GM21723 (cell line): ENCODE measurements around the gene CRACR2B.

ENCODE experiments used
- ATAC-seq: cut with Tn5 transposase; IDR thresholded peaks from one replicate; pipeline ENCODE4 v1.9.1; 2021; ENCODE audit warnings: mild to moderate bottlenecking, moderate library complexity; ENCODE audit not compliant: unreplicated experiment

CRACR2B gene

DNA sequence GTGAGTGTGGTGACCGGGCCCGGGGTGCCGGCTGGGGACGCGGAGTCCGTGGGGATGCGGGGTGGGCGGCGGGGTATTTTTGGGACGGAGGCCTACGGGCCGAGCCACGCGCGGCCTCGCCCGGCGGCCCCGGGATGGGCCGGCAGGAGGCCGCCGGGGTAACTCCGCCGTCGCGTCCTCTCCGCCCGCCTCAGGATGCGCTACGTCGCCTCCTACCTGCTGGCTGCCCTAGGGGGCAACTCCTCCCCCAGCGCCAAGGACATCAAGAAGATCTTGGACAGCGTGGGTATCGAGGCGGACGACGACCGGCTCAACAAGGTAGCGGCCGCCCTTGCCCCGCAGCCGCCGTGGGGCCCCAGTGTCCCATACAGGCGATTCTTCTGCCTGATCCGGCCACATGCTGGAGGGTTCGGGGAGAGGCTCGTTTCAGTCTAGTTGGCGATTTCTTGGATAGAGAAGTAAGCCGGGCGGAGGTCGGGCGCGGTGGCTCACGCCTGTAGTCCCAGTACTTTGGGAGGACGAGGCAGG, 17.6 kb upstream of the CRACR2B start:
- ATAC-seq: peak; percentile 6

DNA sequence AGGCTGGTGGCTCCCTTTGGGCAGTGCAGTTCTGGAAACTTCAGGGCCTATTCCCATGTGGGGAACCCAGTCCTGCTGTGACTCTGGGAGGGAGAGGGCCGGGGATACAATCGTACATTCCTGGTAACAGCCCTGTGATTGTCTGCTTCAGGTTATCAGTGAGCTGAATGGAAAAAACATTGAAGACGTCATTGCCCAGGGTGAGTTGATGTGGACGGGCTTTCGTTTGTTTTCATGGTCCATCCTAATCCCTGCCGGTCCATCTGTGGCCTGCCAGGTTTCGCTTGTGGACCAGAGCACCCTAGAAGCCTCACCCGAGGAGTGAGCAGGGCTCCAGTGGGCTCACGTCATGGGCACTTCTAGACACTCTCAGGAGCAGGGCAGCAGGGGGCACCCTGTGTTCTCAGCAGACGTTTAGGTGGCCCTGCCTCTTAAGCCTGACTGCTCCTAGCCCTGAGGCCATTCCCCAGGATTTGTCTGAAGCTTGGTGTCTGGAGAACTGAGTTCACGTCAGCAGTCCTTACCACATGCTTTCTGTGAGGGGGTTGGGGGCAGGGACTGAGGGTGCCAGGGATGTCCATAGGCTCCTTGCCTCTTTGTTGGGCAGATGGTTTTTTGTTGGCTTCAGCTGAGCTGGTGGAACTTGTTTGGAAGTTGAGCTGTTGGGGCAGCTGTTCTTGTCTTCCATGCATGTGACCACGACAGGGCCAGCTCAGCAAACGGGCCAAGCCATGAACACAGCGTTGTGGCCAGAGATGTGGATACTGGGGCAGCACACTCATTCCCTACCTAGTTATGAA, 16.1 kb upstream of the CRACR2B start:
- no peak for ATAC-seq

DNA sequence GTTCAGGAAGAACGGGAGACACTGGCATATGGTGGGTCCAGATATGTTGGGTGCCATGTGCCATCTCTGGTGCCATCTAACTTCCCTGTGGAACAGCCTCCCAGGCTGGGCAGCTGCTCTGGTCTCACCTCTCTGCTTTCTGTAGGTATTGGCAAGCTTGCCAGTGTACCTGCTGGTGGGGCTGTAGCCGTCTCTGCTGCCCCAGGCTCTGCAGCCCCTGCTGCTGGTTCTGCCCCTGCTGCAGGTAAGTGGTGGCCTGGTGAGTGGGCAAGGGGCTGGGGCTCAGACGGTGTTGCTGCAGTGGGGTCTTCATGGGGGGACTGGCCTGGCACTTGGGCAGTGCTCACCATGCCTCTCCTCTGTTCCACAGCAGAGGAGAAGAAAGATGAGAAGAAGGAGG, 15.3 kb upstream of the CRACR2B start:
- ATAC-seq: no peak

DNA sequence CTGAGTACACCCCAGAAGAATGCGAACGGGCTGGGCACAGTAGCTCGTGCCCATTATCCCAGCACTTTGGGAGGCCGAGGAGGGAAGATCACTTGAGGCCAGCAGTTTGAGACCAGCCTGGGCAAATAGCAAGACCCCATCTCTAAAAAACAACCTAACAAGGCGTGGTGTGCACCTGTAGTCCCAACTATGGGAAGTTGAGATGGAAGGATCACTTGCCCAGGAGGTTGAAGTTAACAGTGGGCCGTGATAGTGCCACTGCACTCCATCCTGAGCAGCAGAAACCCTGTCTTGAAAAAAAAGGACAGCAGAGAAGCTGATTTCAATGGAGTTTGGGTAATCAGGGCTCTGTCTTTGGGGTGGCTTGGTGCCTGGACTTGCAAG, 14.7 kb upstream of the CRACR2B start:
- no peak for ATAC-seq

DNA sequence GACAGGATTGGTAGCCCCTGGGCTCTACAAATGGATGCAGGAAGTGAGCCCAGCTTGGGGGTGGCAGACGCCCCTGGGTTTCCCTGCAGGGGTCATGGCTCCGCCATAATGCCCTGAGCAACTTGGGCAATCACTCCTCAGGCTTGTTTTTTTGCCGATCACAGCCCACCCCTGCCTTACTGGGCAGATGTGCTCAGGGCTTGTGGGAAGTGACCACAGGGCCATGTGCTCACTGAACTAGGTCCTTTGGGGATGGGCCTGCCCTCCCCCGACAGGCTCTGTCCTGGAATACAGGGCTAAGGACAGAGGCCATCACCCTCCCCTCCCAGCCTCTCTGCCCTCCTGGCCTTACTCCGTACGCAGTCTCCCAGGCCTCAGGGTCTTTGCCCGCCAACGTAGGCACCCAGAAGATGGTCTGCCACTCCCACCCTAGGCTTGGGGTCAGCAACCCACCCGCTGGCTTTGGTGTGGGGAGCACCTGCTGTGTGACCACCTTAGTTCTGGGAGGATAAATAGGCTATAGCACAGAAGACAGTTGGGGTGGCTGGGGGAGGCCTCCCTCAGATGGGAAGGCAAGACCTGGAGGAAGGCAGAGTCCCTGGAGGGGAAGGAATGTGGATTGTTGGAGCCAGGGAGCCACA, 14.1 kb upstream of the CRACR2B start:
- ATAC-seq: no peak

DNA sequence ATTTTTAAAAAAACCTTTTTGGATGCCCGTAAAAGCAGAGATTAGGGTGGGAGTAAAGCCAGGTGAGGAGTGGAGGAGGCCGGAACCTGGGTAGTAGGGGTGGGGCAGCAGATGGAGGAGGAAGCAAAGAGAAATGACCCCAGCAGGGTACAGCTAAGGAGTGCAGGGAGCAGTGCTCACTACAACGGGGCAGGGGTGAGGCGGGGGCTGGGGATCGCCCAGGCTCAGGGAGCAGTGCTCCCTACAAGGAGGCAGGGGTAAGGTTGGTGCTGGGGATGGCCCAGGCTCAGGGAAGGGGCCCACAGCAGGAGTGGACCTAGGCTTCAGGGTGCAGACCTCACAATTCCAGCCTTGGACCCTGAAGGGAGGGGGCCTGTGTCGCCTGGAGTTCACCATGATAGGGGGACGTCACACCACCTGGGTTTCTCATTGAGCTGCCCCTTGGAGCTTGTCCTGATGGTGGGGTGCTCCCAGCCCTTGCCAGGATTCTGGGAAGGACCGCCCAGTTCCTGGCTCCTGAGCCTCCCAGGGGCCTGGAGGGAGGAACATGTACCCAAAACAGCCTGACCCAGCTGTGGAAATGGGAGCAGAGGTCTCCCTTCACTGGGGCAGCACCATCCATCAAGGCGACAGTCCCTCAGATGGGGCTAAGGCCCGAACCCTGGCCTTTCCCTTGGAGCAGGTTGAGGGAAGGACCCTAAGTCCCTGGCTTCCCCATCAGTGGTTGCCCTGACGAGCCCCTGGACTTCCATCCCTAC, 11.9 kb upstream of the CRACR2B start:
- ATAC-seq: no peak

DNA sequence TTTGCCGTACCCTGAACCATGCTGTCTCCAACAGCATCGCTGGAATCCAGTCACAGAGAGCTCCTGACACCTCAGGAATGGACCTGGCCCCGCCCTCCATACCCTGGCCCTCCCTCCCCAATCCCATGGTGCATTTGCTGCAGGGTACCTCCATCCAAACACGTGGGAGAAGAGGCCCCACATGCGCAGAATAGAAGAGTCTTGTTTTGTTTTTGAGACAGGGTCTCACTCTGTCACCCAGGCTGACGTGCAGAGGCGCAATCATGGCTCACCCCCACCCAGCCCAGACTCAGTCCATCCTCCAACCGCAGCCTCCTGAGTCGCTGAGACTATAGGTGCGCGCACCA, 11.3 kb upstream of the CRACR2B start:
- ATAC-seq: no peak

DNA sequence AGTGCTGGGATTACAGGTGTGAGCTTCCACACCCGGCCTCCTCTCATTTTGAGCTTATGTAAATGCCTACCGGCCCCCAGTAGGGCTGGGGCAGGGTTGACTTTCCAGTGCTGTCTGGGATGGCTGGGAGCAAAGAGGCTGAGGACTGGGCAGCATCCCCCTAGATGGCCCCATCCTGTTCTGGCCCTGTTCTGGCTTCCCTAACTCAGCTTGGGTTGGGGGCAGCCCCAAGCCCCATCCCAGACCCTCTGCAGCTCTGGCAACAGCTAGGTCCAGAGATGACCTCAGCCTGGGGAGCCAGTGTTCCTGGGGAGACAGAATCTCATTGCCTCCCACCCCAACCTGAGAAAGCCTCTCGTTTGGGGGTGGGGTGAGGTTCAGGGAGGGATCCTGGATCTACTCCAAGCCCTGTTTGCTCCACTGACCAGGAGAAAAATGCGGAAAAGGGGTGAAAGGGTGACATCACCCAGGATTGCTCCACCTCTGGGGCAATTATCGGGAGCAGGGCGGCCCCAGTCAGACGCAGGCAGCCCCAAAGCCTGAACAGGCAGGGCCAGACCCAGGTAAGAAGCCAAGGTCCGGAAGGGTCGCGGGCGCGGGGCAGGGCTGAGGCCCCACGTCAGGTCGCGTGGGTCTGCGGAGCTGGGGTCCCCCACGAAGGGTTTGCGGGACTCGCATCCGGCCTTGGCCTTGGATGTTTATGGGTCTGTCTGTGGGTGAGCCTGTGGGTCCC, 9.2 kb upstream of the CRACR2B start, which contains the start of gene PNPLA2:
TSS of gene PNPLA2 (plus strand) at position 519 of the 733 bp plus-strand sequence. CDS start 805 bp downstream, outside the sequence.
- peak; percentile 2 for ATAC-seq

DNA sequence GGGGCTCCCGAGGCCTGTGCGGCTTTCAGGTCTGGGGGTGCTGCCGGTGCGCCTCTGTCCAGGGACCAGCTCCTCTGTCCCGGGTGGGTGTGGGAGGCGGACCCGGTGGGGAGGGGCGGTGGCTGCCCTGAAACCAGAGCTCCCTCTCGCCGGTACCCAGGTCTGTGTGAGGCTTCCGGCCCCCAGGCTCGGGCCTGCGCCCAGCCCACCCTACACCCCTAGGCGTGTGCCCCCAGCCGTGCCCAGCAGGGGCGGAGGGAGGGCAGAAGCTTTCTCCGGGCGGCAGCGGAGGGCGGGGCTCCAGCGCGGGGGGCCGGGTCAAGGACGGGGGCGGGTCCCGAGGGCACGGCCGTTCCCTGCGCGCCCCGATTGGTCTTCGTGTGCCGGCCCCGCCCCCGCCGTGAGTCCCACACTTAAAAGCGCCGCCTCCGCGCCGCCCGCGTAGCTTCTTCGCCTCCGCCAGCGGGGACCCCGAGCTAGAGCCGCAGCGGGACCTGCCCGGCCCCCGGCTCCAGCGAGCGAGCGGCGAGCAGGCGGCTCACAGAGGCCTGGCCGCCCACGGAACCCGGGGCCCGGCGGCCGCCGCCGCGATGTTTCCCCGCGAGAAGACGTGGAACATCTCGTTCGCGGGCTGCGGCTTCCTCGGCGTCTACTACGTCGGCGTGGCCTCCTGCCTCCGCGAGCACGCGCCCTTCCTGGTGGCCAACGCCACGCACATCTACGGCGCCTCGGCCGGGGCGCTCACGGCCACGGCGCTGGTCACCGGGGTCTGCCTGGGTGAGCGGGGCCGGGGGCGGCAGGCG, 8.4 kb upstream of the CRACR2B start:
- peak; percentile 61 for ATAC-seq

DNA sequence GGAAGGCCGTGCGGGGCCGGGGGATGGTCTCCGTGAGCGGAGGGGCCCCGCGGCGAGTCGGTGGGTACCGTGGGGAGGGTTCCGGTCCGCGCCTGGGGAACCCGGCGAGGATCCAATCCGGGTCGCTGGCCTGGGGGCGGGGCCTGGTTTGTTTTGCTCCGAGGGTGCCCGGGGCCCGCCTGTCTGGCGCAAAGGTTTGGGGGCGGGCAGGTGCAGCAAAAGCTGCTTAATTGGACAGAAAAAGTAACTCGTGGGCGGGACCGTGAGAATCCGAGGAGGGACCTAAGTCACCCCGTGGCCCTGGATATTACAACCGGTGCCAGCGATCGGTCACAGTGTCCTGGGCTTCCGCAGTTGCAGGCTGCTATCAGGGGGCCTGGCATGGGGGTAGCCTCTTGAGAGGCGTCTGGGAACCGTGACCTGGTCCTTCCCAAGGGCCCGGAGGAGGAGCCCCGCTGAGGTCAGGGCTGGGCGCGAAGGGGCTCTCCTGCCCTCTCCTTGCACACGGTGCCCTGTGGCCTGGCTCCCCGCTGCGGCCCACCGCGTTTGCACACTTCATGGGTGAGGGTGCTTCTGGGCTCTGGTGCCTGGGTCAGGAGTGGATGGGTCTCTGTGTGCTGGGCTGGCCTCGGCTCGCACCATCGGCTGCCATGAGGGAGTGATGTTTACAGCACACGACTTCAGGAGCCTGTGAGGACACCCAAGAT, 7.6 kb upstream of the CRACR2B start:
- ATAC-seq: peak; percentile 63

DNA sequence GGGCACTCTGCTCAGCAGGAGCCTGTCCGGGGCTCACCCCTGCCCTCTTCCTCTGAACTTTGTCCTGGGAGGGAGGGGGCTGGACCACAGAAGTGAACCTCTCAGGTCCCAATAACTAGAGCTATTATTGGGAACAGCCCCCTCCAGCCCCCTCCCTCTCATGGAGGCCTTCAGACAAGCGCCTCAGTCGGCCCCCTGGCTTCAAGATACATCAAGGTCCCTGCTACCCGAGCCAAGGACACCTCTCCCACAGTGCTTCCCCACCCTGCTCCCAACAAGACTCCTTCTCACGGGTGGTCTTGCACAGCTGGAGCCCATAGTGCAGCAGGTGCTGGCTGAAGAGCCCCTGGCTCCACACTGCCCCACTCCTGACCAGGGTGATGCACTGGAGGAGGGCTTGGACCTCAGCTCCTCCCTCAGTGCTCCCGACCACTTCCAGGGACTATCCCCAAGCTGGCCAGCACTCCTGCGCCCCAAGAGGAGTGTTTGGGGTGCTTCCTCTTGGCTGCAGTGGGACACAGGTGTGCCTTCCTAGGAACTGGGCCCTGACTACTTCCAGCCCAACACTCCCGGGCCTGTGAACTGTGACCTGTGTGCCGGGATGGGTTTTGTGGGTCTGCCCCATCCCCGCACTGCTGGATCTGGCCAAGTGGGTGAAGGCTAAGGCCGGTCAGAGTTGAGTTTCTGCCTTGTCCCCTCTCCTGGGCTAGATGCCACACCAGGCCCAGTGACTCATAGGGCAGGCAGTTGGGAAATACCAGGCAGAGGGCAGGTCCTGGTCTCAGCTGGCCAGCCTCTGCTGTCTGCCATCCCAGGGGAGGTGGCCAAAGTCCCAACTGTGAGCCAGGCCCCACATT, 6.8 kb upstream of the CRACR2B start:
- no peak for ATAC-seq

DNA sequence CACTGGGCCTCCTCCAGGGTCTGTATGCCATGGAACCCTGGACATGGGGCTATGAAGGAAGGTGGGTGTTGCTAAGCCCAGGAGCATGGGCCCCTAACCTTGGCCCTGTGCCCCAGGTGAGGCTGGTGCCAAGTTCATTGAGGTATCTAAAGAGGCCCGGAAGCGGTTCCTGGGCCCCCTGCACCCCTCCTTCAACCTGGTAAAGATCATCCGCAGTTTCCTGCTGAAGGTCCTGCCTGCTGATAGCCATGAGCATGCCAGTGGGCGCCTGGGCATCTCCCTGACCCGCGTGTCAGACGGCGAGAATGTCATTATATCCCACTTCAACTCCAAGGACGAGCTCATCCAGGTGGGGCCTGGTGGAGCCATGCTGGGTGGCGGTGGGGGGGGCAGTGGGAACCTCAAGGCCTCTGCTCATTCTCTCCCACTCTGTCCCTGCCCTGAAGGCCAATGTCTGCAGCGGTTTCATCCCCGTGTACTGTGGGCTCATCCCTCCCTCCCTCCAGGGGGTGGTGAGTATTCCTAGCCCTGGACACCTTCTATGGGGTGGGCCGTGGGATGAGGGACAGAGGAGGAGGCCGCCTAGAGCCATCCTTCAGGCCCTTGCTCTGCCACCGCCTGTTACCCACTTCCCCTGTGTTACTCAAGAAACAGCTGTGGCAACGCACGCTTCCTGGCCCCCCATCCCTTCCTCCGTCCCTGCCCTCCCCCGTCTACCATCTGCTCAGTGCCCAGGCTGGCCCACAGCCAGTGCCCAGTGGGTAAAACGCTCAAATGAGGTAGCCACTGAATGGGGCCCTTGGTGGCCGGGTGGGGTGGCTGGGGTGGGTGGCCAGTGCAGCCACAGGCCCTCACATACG, 6.0 kb upstream of the CRACR2B start:
- no peak for ATAC-seq

DNA sequence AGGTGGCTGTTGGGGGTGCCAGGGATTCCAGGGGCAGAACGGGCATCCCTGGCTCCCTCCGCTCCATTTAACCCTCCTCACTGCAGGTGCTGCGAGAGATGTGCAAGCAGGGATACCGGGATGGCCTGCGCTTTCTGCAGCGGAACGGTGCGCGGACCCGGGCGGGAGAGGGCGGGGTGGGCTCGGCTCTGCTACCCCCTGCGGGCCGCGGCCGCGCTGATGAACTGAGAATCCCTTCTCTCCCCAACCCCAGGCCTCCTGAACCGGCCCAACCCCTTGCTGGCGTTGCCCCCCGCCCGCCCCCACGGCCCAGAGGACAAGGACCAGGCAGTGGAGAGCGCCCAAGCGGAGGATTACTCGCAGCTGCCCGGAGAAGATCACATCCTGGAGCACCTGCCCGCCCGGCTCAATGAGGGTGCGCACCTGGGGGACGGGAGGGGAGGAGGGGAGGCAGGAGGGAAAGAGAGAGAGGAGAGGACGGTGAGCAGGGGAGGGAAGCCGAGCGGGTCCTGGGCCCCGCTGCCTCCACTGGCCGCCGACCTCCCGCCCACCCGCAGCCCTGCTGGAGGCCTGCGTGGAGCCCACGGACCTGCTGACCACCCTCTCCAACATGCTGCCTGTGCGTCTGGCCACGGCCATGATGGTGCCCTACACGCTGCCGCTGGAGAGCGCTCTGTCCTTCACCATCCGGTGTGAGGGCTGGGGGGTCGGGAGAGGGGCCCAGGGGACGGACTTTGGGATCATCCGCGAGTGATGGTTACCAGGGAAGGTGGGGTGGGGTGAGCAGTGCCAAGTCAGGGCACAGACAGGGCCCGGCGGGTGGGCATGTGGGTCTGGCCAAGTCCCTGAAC, 4.1 kb upstream of the CRACR2B start:
- no peak for ATAC-seq

DNA sequence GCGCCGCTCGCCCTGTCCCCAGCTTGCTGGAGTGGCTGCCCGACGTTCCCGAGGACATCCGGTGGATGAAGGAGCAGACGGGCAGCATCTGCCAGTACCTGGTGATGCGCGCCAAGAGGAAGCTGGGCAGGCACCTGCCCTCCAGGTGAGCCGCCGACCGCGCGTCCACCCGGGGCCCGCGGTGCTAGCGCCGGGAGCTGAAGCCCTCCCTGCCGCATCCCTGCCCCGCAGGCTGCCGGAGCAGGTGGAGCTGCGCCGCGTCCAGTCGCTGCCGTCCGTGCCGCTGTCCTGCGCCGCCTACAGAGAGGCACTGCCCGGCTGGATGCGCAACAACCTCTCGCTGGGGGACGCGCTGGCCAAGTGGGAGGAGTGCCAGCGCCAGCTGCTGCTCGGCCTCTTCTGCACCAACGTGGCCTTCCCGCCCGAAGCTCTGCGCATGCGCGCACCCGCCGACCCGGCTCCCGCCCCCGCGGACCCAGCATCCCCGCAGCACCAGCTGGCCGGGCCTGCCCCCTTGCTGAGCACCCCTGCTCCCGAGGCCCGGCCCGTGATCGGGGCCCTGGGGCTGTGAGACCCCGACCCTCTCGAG, 3.3 kb upstream of the CRACR2B start:
- no peak for ATAC-seq

DNA sequence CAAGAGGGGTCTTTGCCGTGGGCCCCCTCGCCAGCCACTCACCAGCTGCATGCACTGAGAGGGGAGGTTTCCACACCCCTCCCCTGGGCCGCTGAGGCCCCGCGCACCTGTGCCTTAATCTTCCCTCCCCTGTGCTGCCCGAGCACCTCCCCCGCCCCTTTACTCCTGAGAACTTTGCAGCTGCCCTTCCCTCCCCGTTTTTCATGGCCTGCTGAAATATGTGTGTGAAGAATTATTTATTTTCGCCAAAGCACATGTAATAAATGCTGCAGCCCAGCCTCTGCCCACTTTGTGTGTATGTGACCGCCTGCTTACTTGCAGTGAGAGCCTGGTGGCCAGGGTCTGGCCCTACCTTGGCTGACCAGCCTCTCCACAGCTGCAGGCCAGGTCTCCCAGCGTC, 2.8 kb upstream of the CRACR2B start:
- no peak for ATAC-seq
